Hepatocyte (in vitro differentiated cells): ENCODE measurements around the gene BGN.

ENCODE experiments used
- CTCF ChIP-seq: fragments of 200-600 bp; sonication (generic); IDR thresholded peaks from 2 replicates; pipeline ENCODE4 v1.5.1; 2016; ENCODE audit warnings: antibody characterized with exemption, mild to moderate bottlenecking; ENCODE audit not compliant: poor library complexity
- EZH2phosphoT487 ChIP-seq: fragments of 200-600 bp; sonication (generic); IDR thresholded peaks from one replicate; pipeline ENCODE4 v1.6.1; 2018; ENCODE audit warnings: antibody characterized with exemption, mild to moderate bottlenecking, low read depth, moderate library complexity; ENCODE audit not compliant: unreplicated experiment, severe bottlenecking

GRCh38 chrX:153487590-153488071 lies 7.1 kb upstream of the BGN start:
- TF ChIP-seq CTCF (no peak), EZH2phosphoT487 (no peak)
